Epithelial cell of esophagus (primary cell): ENCODE data around the gene ADGRB2.

ENCODE experiments used
- DNase-seq: peaks from one replicate; pipeline ENCODE4 v3.0.0; 2010; ENCODE audit warnings: low read depth
- H3K4me3 ChIP-seq: 2 replicates; pipeline ENCODE4 v1.5.1; 2011; ENCODE audit warnings: mild to moderate bottlenecking, low read length, control low read depth
- CTCF ChIP-seq: IDR thresholded peaks from 2 replicates; pipeline ENCODE4 v1.5.1; 2011; ENCODE audit warnings: low read depth, mild to moderate bottlenecking, low read length, control low read depth, inconsistent platforms; ENCODE audit not compliant: insufficient read depth; ENCODE audit errors: missing control alignments

The ADGRB2 gene

GRCh38 chr1:31759298-31760023, 4.7 kb downstream of the ADGRB2 start:
- H3K4me3 ChIP-seq: no peak overlapping the region
- DNase-seq: no peak
- no peak for TF ChIP-seq CTCF

- TF ChIP-seq CTCF: no peak
- H3K4me3 ChIP-seq: no peak overlapping the region
These were observed 5.3 kb downstream of the ADGRB2 start for GRCh38 chr1:31758823-31759222.

GRCh38 chr1:31757989-31758388, 6.2 kb downstream of the ADGRB2 start:
- TF ChIP-seq CTCF: no peak
- DNase-seq: no peak

More at GRCh38 chr1:31758823-31759222, 5.3 kb downstream of the ADGRB2 start:
- no peak for DNase-seq

GRCh38 chr1:31757204-31757679, 6.9 kb downstream of the ADGRB2 start:
- TF ChIP-seq CTCF: no peak
- no peak overlapping the region for H3K4me3 ChIP-seq
- no peak for DNase-seq

More at GRCh38 chr1:31757989-31758388, 6.2 kb downstream of the ADGRB2 start:
- H3K4me3 ChIP-seq: no peak overlapping the region

- no peak for DNase-seq
- no peak overlapping the region for H3K4me3 ChIP-seq
- no peak for TF ChIP-seq CTCF
These were observed 7.6 kb downstream of the ADGRB2 start for GRCh38 chr1:31756578-31756977.

- no peak overlapping the region for H3K4me3 ChIP-seq
- DNase-seq: no peak
- TF ChIP-seq CTCF: no peak
These were observed 8.2 kb downstream of the ADGRB2 start for GRCh38 chr1:31755850-31756492.
